Transverse colon (tissue), 4 donors: ENCODE data around the gene MARCHF9. TPM values are rescaled to one million over a fixed set of nuclear protein-coding genes. Genes with fewer than 3 reads are reported as not detected.

Experiments used
- DNase-seq: peaks from one replicate; pipeline ENCODE4 v3.0.0-alpha.2; 2019
- H3K27ac ChIP-seq, 4 donors: fragments of 200-600 bp; sonication (generic); 2 replicates each; pipeline ENCODE4 v1.5.1; 2016 to 2018; ENCODE audit warnings: inconsistent platforms in 4 of 4
- H3K27me3 ChIP-seq: fragments of 200-600 bp; sonication (generic); 2 replicates; pipeline ENCODE4 v1.5.1; 2017; ENCODE audit warnings: inconsistent platforms
- H3K36me3 ChIP-seq, 4 donors: fragments of 200-600 bp; sonication (generic); 2 replicates each; pipeline ENCODE4 v1.5.1; 2017 to 2019; ENCODE audit warnings: inconsistent platforms in 4 of 4
- H3K4me1 ChIP-seq, 4 donors: fragments of 200-600 bp; sonication (generic); 2 replicates each; pipeline ENCODE4 v1.5.1; 2017 to 2020; ENCODE audit warnings: inconsistent platforms in 4 of 4
- H3K4me3 ChIP-seq, 4 donors: fragments of 200-600 bp; sonication (generic); 1 replicate in 1 of 4; 2 replicates in 3 of 4; pipeline versions ENCODE4 v1.5.1 to v1.6.1; 2017 to 2019; ENCODE audit warnings: inconsistent platforms in 4 of 4
- H3K9me3 ChIP-seq, 2 donors: fragments of 200-600 bp; sonication (generic); 2 replicates each; pipeline ENCODE4 v1.5.1; 2017 to 2019; ENCODE audit warnings: inconsistent platforms in 2 of 2
- CTCF ChIP-seq, 5 experiments: fragments of 200-600 bp in 3 of 5; fragments of 450-650 bp in 2 of 5; sonication (generic) in 3 of 5; IDR thresholded peaks; 1 replicate in 2 of 5; 2 replicates in 3 of 5; pipeline ENCODE4 v1.5.1; 2016 to 2017; ENCODE audit warnings: antibody characterized with exemption in 5 of 5, inconsistent platforms in 3 of 5, mild to moderate bottlenecking in 2 of 5, moderate library complexity in 1 of 5
- EP300 ChIP-seq: sonication (generic); formaldehyde crosslinking; IDR thresholded peaks from one replicate; pipeline ENCODE4 v1.6.1; 2017; ENCODE audit warnings: antibody characterized with exemption, low read depth
- POLR2A ChIP-seq: fragments of 450-650 bp; IDR thresholded peaks from one replicate; pipeline ENCODE4 v1.6.1; 2016; ENCODE audit warnings: antibody characterized with exemption, mild to moderate bottlenecking, moderate library complexity
- POLR2AphosphoS5 ChIP-seq, 3 donors: sonication (generic); formaldehyde crosslinking; IDR thresholded peaks; one replicate each; pipeline ENCODE4 v1.6.1; 2016; ENCODE audit warnings: antibody characterized with exemption in 3 of 3
- WGBS, 2 donors: methylation state at CpG; one replicate each; pipeline ENCODE4 v1.1.5; 2018; ENCODE audit warnings: low coverage in 1 of 2; 5-methylcytosine and 5-hydroxymethylcytosine counted together
- in situ Hi-C, 4 donors: fragments of 200-750 bp; cut with MboI; loops; one replicate each; pipeline versions ENCODE4 v1.15.0 to v1.15.1; 2017; ENCODE audit warnings: low sequenced_read_pairs in 3 of 4, low pct_ligation_motif_present in 1 of 4, low pct_unique_long_range_greater_than_20kb in 1 of 4
- intact Hi-C: fragments of 100-400 bp; cut with DNase I; formaldehyde crosslinking; loops from one replicate; pipeline ENCODE4 v1.15.1; 2023; ENCODE audit warnings: low total_unique reads
- total RNA-seq, 4 donors: library from RNA; depleted of rRNA; stranded (reverse); fragments of >200 nt; gene quantifications; one replicate each; pipeline ENCODE4 v1.1.0, GENCODE V29; 2016

MARCHF9 gene
- total RNA-seq, 4 donors from 2014 or later = 1.5 to 24.1 (median 9.5) TPM

GRCh38 chr12:57726884-57727757, 27.8 kb upstream of the MARCHF9 start:
- Histone ChIP-seq H3K9me3 (no peaks in the 10 kb centered on the region), H3K36me3 (no peaks in the 10 kb centered on the region), H3K27ac (peak overlapping the region; percentile 23 to 70 (median 26)), H3K27me3 (peaks cover 30% of the 10 kb centered on the region), H3K4me1 (peaks cover 3 to 17% (median 9%) of the 10 kb centered on the region in 4 donors), H3K4me3 (peak overlapping the region; percentile 2 to 59 (median 42))
- WGBS, 2 donors = 45% methylated on average over 61 of the region's 76 CpGs; no CpG with 5 or more reads in 1 of the 2 donors
- in situ Hi-C loops (no loop called here), intact Hi-C loops (no loop called here)
- TF ChIP-seq POLR2AphosphoS5 (IDR thresholded peaks at IDR 0.05) = no peak
- peak; percentile 27 to 42 (median 36) for TF ChIP-seq CTCF (IDR thresholded peaks at IDR 0.05)
- DNase-seq = peak; percentile 33

DNA sequence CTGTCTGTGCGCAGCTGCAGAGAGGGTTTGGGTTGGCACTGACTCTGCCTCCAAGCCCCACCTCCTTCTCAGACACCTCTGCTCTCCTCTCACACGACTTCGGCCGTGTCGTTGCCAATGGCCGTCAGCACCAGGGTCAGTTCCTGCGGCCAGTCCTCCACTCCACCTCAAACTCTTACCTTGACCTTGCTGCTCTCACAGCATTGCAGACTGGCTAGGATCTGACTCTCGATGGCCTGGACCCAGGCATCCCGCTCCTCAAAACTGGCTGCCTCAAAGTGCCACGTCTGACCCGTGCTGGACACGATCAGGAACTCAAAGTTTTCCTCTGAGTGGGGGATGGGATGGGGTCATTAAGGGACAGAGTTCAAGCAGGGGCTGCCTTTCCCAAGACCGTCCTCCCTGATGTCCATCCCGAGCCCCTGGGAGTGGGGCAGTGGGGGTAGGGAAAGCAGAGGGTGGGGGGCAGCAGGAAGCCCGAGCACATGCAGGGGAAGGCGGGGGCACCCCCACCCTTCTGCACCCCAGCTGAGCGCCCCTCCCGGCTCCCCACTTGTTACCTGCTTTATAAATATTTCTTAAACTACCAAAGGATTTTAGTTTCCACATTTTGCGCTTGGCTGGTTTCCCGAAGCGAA, 27.0 kb upstream of the MARCHF9 start:
- no peak overlapping the region for H3K4me3 ChIP-seq
- H3K27ac ChIP-seq = no peak overlapping the region
- intact Hi-C loops = no loop called here
- H3K9me3 ChIP-seq = no peaks in the 10 kb centered on the region
- H3K4me1 ChIP-seq = peaks cover 3 to 17% (median 9%) of the 10 kb centered on the region in 4 donors
- WGBS, 2 donors = 37 to 56% methylated on average over 11 to 20 of the region's 21 CpGs
- H3K36me3 ChIP-seq = no peaks in the 10 kb centered on the region
- DNase-seq = no peak
- in situ Hi-C loops = no loop called here
- peaks cover 37% of the 10 kb centered on the region for H3K27me3 ChIP-seq
- TF ChIP-seq POLR2AphosphoS5 (IDR thresholded peaks at IDR 0.05) (no peak), EP300 (no peak), CTCF (IDR thresholded peaks at IDR 0.05) (no peak), POLR2A (no peak)

DNA sequence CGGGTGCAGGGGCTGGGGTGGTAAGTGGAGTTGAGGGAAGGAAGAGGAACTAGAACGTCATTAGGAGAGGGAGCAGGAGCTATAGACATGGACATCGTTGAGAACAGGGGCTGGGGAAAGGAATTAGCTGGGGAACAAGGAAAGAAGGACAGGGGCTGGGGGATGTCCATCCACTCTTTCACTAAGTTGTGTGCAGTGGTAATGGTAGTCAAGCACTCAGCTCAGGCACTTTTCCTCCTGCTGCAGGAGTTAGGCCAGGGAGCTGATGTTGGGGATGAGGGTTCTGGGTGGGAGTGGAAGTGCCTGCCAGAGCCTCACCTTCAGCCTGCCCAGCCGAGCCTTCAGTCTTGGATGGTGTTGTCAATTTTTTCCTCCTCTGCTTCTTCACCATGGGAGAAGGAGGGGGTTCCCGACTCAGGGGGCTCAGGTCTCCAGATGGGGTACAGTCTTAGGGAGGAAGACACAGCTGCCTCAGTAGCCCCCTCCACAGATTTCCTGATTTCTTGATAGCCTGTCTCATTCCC, 25.5 kb upstream of the MARCHF9 start:
- Histone ChIP-seq H3K36me3 (no peaks in the 10 kb centered on the region), H3K4me3 (no peak overlapping the region), H3K27ac (no peak overlapping the region), H3K27me3 (peaks cover 46% of the 10 kb centered on the region), H3K4me1 (peaks cover 3 to 17% (median 9%) of the 10 kb centered on the region in 4 donors), H3K9me3 (no peaks in the 10 kb centered on the region)
- 6 to 45% methylated on average over 2 to 5 of the region's 5 CpGs for WGBS, 2 donors
- in situ Hi-C loops = no loop called here
- intact Hi-C loops = no loop called here
- DNase-seq = no peak
- TF ChIP-seq POLR2AphosphoS5 (IDR thresholded peaks at IDR 0.05) (no peak), CTCF (IDR thresholded peaks at IDR 0.05) (no peak), EP300 (no peak), POLR2A (no peak)

GRCh38 chr12:57730336-57731067, 24.4 kb upstream of the MARCHF9 start:
- H3K27me3 ChIP-seq = peaks cover 58% of the 10 kb centered on the region
- H3K27ac ChIP-seq = no peak overlapping the region
- H3K4me1 ChIP-seq = peaks cover 3 to 19% (median 10%) of the 10 kb centered on the region in 4 donors
- no peaks in the 10 kb centered on the region for H3K36me3 ChIP-seq
- 86 to 87% methylated on average over 3 to 13 of the region's 13 CpGs for whole genome bisulfite sequencing, 2 donors
- H3K4me3 ChIP-seq = no peak overlapping the region
- intact Hi-C loops (no loop called here), in situ Hi-C loops (no loop called here)
- no peaks in the 10 kb centered on the region for H3K9me3 ChIP-seq
- no peak for DNase-seq
- no peak for TF ChIP-seq POLR2AphosphoS5 (IDR thresholded peaks at IDR 0.05)
- no peak for TF ChIP-seq POLR2A
- TF ChIP-seq CTCF (IDR thresholded peaks at IDR 0.05) = no peak
- TF ChIP-seq EP300 = no peak
